GM21717 (cell line): ENCODE results near the gene ZDHHC14.
"Not testable (repeated sequence)": the region's sequence is repeated elsewhere in the genome, so short reads cannot be mapped to it uniquely, and the experiment has no call there.

ENCODE experiments used
- ATAC-seq: cut with Tn5 transposase; IDR thresholded peaks from one replicate; pipeline ENCODE4 v1.9.1; 2021; ENCODE audit warnings: mild to moderate bottlenecking, moderate library complexity; ENCODE audit not compliant: unreplicated experiment

Gene ZDHHC14

DNA sequence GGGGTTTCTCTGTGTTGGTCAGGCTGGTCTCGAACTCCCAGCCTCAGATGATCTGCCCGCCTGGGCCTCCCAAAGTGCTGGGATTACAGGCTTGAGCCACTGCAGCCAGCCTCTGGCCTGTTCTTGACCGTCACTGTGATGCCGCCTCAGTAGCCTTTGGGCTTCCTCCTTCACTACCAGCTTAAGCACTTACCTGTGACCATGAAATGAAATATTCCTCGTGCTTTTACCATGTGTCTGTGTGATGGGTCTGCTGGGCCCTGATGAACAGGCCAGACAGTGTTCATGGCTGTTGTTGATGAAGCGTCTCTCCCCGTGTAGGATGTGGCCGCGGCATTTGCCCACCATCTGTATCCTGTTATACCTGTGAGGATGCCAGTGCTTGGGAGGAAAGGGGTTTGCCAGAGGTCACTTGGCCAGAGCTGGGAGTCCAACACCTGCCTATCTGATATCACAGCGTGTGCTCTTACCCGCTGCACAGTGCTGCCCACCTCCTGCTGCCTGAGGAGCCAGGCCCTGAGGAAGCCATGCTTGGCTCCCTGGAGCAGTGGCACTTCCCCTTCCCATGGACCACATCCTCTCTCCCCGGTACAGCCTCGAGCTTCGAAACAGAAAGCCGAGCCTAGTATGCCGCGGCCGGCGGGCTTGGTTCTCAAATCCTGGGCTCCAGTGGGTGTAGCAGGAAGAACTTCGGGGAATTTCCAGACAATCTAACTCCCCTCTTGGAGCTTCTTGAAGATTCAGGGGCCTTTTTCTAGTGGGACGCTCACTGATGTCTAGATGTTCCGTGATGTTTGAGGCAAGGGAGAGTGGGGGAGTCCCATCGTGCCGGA, 167.9 kb downstream of the ZDHHC14 start:
- no peak for ATAC-seq

DNA sequence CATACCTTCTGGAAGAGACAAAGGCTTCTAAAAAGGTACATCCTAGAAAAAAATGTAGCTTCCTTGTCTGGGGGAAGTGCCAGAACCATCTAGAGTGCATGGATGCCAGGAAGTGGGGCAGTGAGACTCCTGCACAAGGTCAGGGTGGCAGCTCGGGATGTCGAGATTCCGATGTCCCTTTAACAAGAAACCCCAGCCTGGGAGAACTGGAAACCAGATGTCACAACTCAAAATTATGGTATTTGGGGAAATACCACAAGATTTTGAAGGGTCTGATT, 168.4 kb downstream of the ZDHHC14 start:
- no peak for ATAC-seq

GRCh38 chr6:157550114-157550989, 169.4 kb downstream of the ZDHHC14 start:
- no peak for ATAC-seq

GRCh38 chr6:157551041-157551832, 170.2 kb downstream of the ZDHHC14 start:
- ATAC-seq = no peak

GRCh38 chr6:157552081-157552747, 171.2 kb downstream of the ZDHHC14 start:
- no peak for ATAC-seq

DNA sequence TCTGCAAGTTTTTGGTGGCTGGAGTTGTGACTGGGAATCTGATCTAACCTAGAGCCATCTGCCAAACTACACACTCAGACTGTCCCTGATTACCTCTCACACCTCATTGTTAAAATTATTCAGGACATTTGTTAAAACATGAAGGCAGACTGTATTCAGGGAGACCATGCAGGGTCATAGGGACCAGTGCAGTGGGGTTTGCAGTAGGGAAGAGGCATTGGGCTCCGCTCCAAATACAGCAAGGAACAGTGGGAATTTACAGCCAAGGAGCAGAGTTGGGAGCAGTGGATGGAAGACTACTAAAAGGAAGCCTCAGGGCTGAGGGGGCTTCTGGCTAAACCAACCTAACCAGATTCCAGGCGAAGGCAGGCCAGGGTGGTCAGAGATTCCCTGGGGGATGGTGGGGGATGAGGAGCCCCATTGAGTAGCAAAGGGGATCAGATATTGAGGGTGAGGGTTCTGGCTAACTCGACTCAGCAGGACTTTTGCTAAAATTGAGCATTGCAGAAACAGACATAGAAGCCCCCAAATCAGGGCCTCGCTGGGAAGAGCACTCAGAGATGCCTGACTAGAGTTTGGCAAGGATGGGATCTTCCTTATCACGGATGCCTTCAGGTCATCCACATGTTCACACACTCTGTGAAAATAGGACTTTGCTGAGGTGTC, 172.0 kb downstream of the ZDHHC14 start:
- ATAC-seq = no peak

GRCh38 chr6:157554747-157555146, 173.8 kb downstream of the ZDHHC14 start:
- ATAC-seq = no peak

GRCh38 chr6:157555455-157556143, 174.6 kb downstream of the ZDHHC14 start:
- ATAC-seq = no peak

DNA sequence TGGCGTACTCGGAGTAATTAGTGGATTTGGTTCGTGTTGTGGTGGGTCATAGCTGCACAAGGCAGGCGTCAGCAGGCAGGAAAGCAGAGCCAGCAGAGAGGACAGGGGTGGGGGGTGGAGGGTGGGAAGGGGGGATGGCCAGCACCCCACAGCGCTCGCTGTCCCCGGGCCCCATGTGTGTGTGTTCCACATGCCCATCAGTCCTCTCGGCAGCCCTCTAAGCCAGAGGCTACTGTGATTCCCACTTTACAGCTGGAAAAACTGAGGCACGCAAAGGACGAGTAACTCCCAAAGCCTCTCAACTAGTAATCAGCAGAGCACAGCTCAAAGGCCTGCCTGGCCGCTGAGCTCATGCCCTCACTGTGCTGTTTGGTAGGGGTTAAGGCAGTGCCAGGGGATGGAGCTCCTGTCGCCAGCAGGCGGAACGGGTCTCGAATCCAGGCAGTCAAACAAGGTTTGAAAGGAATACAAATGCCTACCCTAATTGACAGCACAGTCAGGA, 175.2 kb downstream of the ZDHHC14 start:
- ATAC-seq = no peak

DNA sequence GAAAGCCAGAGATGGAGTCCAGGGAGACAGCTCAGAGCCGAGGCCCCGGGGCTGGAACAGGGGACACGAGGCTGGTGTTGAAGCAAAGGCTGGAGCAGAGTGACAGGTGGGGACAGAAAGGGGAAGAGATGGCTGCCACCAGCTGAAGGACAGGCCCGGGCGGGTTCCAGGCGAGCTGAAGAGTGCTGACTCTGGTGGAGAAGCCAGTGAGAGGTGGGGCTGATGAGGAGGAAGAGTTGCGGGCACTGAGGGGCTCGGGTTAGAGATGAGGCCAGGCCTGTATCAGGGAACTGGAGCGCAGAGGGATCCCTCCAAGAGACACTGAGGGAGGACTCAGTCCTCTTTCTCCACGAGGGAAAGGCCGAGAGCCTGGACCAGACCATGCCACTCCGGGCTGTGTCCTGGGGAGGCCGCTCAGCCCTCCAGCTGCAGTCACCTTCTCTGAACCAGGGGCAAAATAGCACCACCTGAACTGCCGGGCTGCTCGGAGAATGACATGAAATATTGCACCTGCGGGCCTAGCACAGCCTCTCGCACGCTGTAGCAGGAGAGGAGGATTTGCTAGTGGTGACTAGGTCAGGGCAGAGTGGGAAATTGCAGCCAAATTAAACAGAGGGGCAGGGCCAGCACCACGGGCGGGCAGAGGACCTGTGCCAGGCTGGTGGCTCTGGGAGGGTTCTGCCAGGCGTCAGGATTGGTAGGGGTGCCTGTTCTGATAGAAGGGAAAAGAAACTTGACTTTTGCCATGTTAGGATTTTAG, 175.9 kb downstream of the ZDHHC14 start:
- ATAC-seq = no peak

- ATAC-seq = peak; percentile 48
Measured at GRCh38 chr6:157557559-157557958, 176.6 kb downstream of the ZDHHC14 start.

DNA sequence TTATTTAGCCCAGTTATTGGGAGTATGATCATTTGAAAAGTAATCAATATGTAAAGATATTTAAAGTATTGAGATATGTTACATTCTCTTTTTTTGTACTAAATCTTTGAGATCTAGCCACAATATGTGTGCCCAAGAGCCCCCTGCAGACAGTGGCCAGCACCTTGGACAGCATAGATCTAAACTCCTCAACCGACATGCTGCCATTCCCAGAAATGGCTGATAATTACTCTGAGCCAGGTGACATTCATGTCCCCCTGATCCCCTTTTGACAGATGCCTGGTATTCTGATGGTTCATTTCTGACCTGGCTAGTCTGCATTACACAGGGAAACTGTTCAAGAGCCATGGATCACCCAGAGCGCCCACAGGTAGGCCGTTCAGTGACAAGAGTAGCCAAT, 177.1 kb downstream of the ZDHHC14 start:
- ATAC-seq = no peak

DNA sequence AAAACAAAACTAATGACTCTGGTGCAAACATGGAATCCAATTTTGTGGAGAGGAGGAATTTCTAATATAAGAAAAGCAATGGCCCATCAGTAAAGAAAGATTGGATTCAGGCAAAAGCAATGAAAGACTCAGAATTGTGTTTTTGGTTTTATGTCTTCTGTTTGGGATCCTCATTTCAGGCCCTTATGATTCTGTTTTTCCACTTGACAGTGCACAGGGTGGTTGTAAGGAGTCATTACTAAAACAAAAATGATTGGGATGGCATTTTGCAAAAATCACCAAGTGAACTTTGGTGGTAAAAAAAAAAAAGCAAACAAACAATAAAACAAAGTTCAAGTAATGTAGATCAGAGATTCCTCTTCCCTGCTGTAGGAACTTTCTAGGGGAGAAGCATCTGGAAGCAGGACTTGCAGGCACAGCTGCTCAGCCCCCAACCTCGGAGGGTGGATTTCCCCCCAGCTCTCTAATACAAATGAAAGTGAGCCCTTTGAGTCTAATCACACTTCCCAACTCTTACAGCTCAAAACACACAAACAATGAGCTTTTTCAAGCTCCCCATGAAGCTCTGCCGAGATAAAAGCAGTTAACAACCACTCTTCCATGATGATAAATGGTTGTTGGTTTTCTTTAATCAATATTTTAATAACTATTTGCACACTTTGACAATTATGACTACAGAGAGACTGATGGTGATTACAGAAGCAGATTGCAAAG, 177.7 kb downstream of the ZDHHC14 start:
- ATAC-seq = no peak

- no peak for ATAC-seq
Measured at GRCh38 chr6:157559201-157559756, 178.3 kb downstream of the ZDHHC14 start.

GRCh38 chr6:157560063-157560462, 179.1 kb downstream of the ZDHHC14 start:
- not testable (repeated sequence) for ATAC-seq

GRCh38 chr6:157560691-157561413, 179.9 kb downstream of the ZDHHC14 start:
- ATAC-seq = peak; percentile 0

- ATAC-seq = peak; percentile 26
Measured at GRCh38 chr6:157561414-157561790, 180.4 kb downstream of the ZDHHC14 start.
